Ishikawa (cell line): ENCODE measurements around the gene SPATA32.

Experiments used
- FOXM1 ChIP-seq: IDR thresholded peaks from 2 replicates; pipeline ENCODE4 v1.6.1; 2012; ENCODE audit warnings: low read depth, borderline replicate concordance
- REST ChIP-seq: IDR thresholded peaks from 2 replicates; pipeline ENCODE4 v1.6.1; 2012; ENCODE audit warnings: low read depth, mild to moderate bottlenecking
- TAF1 ChIP-seq: IDR thresholded peaks from 2 replicates; pipeline ENCODE4 v1.6.1; 2012; ENCODE audit warnings: low read depth, mild to moderate bottlenecking

- TF ChIP-seq REST (no peak), FOXM1 (no peak), TAF1 (no peak)
Measured at GRCh38 chr17:45229681-45230409, 32.0 kb downstream of the SPATA32 start.
